Type B pancreatic cell (in vitro differentiated cells): ENCODE data around the gene TEX19. TPM values are rescaled to one million over a fixed set of nuclear protein-coding genes. Genes with fewer than 3 reads are reported as not detected.
A peak's percentile ranks its signal among the peaks of the same experiment; 100 is the strongest.

Experiments
- DNase-seq: peaks from one replicate; pipeline ENCODE4 v3.0.0; 2021; ENCODE audit warnings: mixed read lengths; ENCODE audit not compliant: unreplicated experiment; ENCODE audit errors: extremely low spot score
- H3K27ac Mint-ChIP-seq: 2 replicates; pipeline ENCODE4 v1.8.0; 2021; ENCODE audit warnings: mild to moderate bottlenecking, mixed read lengths
- H3K27me3 Mint-ChIP-seq: 2 replicates; pipeline ENCODE4 v1.8.0; 2021; ENCODE audit warnings: mixed read lengths
- H3K36me3 Mint-ChIP-seq: 2 replicates; pipeline ENCODE4 v1.8.0; 2021; ENCODE audit warnings: mixed read lengths
- H3K4me1 Mint-ChIP-seq: one replicate; pipeline ENCODE4 v1.8.0; 2021; ENCODE audit warnings: mixed read lengths; ENCODE audit not compliant: unreplicated experiment
- H3K4me3 Mint-ChIP-seq: 2 replicates; pipeline ENCODE4 v1.8.0; 2021; ENCODE audit warnings: mild to moderate bottlenecking, mixed read lengths
- H3K9me3 Mint-ChIP-seq: 2 replicates; pipeline ENCODE4 v1.8.0; 2021; ENCODE audit warnings: mixed read lengths
- total RNA-seq: library from RNA; stranded (reverse); gene quantifications from 2 replicates; pipeline ENCODE4 v1.2.1, GENCODE V29; 2021; ENCODE audit warnings: low replicate concordance
- TF ChIP-seq, protein P1 (sequence below): fragments of 200-600 bp; sonication (generic); conservative IDR thresholded peaks from 2 replicates; pipeline ENCODE4 v1.5.0; 2021; ENCODE audit warnings: antibody characterized with exemption, mild to moderate bottlenecking

TEX19 gene
- total RNA-seq, 1 donor from 2014 or later = 0.14 TPM

- H3K9me3 Mint-ChIP-seq = no peaks in the 10 kb centered on the region
- H3K4me1 Mint-ChIP-seq = peaks cover 6% of the 10 kb centered on the region
- TF ChIP-seq, protein P1, sequence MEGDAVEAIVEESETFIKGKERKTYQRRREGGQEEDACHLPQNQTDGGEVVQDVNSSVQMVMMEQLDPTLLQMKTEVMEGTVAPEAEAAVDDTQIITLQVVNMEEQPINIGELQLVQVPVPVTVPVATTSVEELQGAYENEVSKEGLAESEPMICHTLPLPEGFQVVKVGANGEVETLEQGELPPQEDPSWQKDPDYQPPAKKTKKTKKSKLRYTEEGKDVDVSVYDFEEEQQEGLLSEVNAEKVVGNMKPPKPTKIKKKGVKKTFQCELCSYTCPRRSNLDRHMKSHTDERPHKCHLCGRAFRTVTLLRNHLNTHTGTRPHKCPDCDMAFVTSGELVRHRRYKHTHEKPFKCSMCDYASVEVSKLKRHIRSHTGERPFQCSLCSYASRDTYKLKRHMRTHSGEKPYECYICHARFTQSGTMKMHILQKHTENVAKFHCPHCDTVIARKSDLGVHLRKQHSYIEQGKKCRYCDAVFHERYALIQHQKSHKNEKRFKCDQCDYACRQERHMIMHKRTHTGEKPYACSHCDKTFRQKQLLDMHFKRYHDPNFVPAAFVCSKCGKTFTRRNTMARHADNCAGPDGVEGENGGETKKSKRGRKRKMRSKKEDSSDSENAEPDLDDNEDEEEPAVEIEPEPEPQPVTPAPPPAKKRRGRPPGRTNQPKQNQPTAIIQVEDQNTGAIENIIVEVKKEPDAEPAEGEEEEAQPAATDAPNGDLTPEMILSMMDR = no peak
- no peak for DNase-seq
- no peaks in the 10 kb centered on the region for H3K36me3 Mint-ChIP-seq
- H3K27ac Mint-ChIP-seq = no peak overlapping the region
- H3K4me3 Mint-ChIP-seq = no peak overlapping the region
- peaks cover 3% of the 10 kb centered on the region for H3K27me3 Mint-ChIP-seq
These were observed 38.8 kb upstream of the TEX19 start for GRCh38 chr17:82320140-82320840.

DNA sequence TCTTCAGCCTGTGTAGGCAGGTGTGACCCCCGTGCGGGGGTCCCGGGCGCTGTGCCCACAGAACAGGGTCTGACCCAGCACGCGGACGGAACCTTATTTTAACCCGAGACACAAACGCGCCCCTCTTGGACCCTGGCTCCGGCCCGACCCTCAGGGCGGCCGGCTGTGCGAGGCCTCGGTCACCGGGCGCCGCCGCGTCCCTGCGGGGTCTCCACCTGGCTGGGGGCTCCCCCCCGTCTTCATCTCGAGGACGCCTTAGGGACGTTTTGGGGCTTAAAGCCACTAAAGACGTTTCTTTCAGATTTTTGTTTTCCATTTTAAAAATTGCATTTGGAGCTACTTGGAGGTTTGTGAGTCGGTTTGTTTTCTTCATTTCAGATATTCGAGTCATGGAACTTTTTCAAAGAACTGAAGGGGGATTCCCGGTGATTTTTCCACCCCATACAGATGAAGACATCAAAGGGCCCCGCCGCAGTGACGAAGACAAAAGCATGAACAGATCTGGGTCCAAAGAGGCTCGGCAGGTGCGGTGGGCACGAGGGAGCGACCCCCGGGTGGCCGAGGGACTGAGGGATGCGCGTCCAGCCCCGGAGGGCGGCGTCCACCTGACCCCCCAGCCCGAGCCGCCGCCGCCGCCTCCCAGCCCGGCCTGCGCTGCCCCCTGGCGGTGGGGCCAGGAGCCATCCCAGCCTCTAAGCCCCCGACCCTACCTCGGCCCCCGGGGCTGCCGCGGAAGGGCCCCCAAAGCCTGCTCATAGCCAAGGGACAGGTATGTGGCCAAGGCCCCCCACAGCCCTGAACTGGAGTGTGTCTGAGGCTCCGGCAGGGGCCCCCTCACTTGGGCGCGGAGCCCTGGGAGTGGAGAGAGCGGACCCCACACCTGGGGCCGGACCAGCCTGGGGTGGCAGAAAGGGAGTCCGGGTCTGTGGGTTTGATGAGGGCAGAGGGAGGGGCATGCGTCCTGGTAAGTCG, 37.8 kb upstream of the TEX19 start:
- Mint-ChIP-seq H3K9me3 (no peaks in the 10 kb centered on the region), H3K27ac (no peak overlapping the region), H3K4me3 (peak overlapping the region; percentile 34), H3K27me3 (peaks cover 3% of the 10 kb centered on the region), H3K36me3 (no peaks in the 10 kb centered on the region), H3K4me1 (no peaks in the 10 kb centered on the region)
- no peak for DNase-seq
- TF ChIP-seq, protein P1 = peak; percentile 84

GRCh38 chr17:82321947-82322466, 37.0 kb upstream of the TEX19 start:
- Mint-ChIP-seq H3K27ac (no peak overlapping the region), H3K4me1 (no peaks in the 10 kb centered on the region), H3K4me3 (no peak overlapping the region), H3K27me3 (peaks cover 3% of the 10 kb centered on the region), H3K9me3 (no peaks in the 10 kb centered on the region), H3K36me3 (no peaks in the 10 kb centered on the region)
- TF ChIP-seq, protein P1 = no peak
- DNase-seq = no peak

- H3K36me3 Mint-ChIP-seq = no peaks in the 10 kb centered on the region
- no peaks in the 10 kb centered on the region for H3K9me3 Mint-ChIP-seq
- H3K27me3 Mint-ChIP-seq = peaks cover 3% of the 10 kb centered on the region
- no peak overlapping the region for H3K4me3 Mint-ChIP-seq
- H3K4me1 Mint-ChIP-seq = peaks cover 5% of the 10 kb centered on the region
- DNase-seq = no peak
- TF ChIP-seq, protein P1 = no peak
- H3K27ac Mint-ChIP-seq = no peak overlapping the region
These were observed 36.3 kb upstream of the TEX19 start for GRCh38 chr17:82322526-82323453.
